ENCODE results near the gene FTO. TPM values are rescaled to one million over a fixed set of nuclear protein-coding genes. Genes with fewer than 3 reads are reported as not detected.

The FTO gene
- total and polyA plus RNA-seq, 2 of the 13 experiments (the other 11 are each of a cell fraction or from before 2014, with no cell fraction given), result 41.6 to 55.8 TPM

GRCh38 chr16:54175552-54176375 lies 471.8 kb downstream of the FTO start (continued):
- TF ChIP-seq ZSCAN22 (CRISPR knock-in tag; IDR thresholded peaks at IDR 0.05) (no peak), CSRNP1 (CRISPR knock-in tag; IDR thresholded peaks at IDR 0.05) (peak; percentile 33; the same call in 1 of the 2 replicates), ZBTB21 (CRISPR knock-in tag; IDR thresholded peaks at IDR 0.05) (no peak; the same call in 1 of the 2 replicates), RELA (CRISPR knock-in tag; IDR thresholded peaks at IDR 0.05) (no peak), ZBTB10 (CRISPR knock-in tag; IDR thresholded peaks at IDR 0.05; ENCODE audit: borderline replicate concordance) (no peak), CEBPB (IDR thresholded peaks at IDR 0.05; ENCODE audit: borderline replicate concordance, low read depth, low read length) (no peak), RBFOX2 (IDR thresholded peaks at IDR 0.05; ENCODE audit: low read depth, low read length) (peak; percentile 72), GATA4 (IDR thresholded peaks at IDR 0.05; ENCODE audit: borderline replicate concordance, low read depth) (peak; percentile 96), FOXO1 (CRISPR knock-in tag; IDR thresholded peaks at IDR 0.05) (peak; percentile 75; the same call in 1 of the 2 replicates), NRL (CRISPR knock-in tag; IDR thresholded peaks at IDR 0.05; ENCODE audit: borderline replicate concordance) (no peak), ZFP36L2 (CRISPR knock-in tag; IDR thresholded peaks at IDR 0.05) (no peak), CCAR2 (optimal IDR thresholded peaks at IDR 0.05; ENCODE audit: low read depth, low read length) (no peak), ZNF556 (CRISPR knock-in tag; IDR thresholded peaks at IDR 0.05; ENCODE audit: borderline replicate concordance) (0 out of 2 replicates have a peak, but pooled peaks have one; percentile 19), ZNF335 (CRISPR knock-in tag; IDR thresholded peaks at IDR 0.05) (no peak), KDM4B (CRISPR knock-in tag; IDR thresholded peaks at IDR 0.05) (no peak), THAP11 (CRISPR knock-in tag; IDR thresholded peaks at IDR 0.05) (0 out of 2 replicates have a peak, but pooled peaks have one; percentile 8), SMARCC2 (IDR thresholded peaks at IDR 0.05) (no peak), ZFP82 (CRISPR knock-in tag; IDR thresholded peaks at IDR 0.05; ENCODE audit: borderline replicate concordance) (peak; percentile 5; the same call in 1 of the 2 replicates), ZSCAN5A (CRISPR knock-in tag; IDR thresholded peaks at IDR 0.05; ENCODE audit: borderline replicate concordance) (no peak), CEBPG (CRISPR knock-in tag; IDR thresholded peaks at IDR 0.05) (peak; percentile 73), MAFG (CRISPR knock-in tag; IDR thresholded peaks at IDR 0.05) (no peak), FIP1L1 (IDR thresholded peaks at IDR 0.05; ENCODE audit: borderline replicate concordance, insufficient read depth, low read depth, low read length) (no peak), TFE3 (CRISPR knock-in tag; IDR thresholded peaks at IDR 0.05) (peak; percentile 61; the same call in 1 of the 2 replicates)
